Activated T-cell treated with anti-CD3 and anti-CD28 coated beads for 48 hours (primary cell): Measurements from ENCODE around the gene IFI44.

ENCODE experiments used
- DNase-seq: peaks from one replicate; pipeline ENCODE4 v3.0.0-alpha.2; 2020; ENCODE audit warnings: low read depth

The IFI44 gene

DNA sequence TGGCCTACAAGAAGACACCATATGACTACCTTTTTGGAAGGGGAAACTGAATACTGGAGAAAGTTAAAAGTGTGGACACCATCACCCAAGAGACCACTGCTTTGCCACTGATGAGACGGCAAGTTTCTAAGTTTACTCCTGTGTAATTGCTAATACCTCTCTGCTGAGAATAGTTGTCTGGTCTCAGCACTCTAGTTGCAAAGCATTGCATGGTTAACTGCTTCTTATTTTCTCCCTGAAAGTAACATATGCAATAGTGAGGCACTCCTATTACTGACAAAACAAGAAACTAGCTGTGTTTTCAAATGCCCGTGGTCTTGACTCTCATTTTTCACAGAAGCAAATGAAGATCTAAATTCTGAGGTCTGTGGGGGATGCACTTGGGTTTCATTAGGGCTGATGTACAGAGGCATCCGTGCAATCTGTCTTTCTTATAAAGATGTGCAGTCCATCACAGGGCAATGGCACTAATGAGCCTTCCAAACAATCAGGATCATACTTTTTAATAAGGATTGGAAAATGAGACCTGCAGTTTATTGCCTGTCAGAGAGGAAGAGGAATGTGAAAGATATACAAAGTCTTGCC lies 62.9 kb downstream of the IFI44 start:
- DNase-seq = no peak

DNA sequence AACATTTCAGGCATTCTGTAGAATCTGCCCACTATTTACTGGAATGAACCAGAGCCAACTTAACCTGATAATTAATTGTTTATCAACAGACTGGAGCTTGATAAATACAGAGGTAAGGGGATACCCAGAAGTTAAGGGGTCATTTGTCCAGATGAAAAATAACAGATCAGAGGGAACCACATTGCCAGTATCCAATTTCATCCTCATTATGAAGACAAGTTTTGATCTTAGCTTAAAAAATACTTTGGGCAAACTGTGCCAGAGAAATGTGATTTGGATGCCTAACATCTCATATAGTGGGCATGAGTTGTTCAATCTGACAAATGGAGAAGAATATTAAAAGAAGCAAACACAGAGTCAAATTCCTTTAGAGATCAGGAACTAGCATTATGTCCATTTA lies 63.7 kb downstream of the IFI44 start:
- no peak for DNase-seq
